ENCODE data around the gene HS2ST1.

- no peak for TF ChIP-seq CTCF (IDR thresholded peaks at IDR 0.05; ENCODE audit: insufficient read depth, low read length)
- TF ChIP-seq, protein P1, sequence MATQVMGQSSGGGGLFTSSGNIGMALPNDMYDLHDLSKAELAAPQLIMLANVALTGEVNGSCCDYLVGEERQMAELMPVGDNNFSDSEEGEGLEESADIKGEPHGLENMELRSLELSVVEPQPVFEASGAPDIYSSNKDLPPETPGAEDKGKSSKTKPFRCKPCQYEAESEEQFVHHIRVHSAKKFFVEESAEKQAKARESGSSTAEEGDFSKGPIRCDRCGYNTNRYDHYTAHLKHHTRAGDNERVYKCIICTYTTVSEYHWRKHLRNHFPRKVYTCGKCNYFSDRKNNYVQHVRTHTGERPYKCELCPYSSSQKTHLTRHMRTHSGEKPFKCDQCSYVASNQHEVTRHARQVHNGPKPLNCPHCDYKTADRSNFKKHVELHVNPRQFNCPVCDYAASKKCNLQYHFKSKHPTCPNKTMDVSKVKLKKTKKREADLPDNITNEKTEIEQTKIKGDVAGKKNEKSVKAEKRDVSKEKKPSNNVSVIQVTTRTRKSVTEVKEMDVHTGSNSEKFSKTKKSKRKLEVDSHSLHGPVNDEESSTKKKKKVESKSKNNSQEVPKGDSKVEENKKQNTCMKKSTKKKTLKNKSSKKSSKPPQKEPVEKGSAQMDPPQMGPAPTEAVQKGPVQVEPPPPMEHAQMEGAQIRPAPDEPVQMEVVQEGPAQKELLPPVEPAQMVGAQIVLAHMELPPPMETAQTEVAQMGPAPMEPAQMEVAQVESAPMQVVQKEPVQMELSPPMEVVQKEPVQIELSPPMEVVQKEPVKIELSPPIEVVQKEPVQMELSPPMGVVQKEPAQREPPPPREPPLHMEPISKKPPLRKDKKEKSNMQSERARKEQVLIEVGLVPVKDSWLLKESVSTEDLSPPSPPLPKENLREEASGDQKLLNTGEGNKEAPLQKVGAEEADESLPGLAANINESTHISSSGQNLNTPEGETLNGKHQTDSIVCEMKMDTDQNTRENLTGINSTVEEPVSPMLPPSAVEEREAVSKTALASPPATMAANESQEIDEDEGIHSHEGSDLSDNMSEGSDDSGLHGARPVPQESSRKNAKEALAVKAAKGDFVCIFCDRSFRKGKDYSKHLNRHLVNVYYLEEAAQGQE (IDR thresholded peaks at IDR 0.05; ENCODE audit: insufficient replicate concordance, low read depth): no peak
These were observed 42.3 kb upstream of the HS2ST1 start for GRCh38 chr1:86872086-86872485.

Data from HL-60 (cell line).